GM18526 (cell line): ENCODE data around the gene S100A12.

Source experiments
- POLR2A ChIP-seq: IDR thresholded peaks from 3 replicates; pipeline ENCODE4 v1.6.1; 2011; ENCODE audit not compliant: insufficient read length; ENCODE audit errors: extremely low read depth

Gene S100A12

GRCh38 chr1:153359241-153359640 lies 16.2 kb downstream of the S100A12 start:
- TF ChIP-seq POLR2A, result no peak

DNA sequence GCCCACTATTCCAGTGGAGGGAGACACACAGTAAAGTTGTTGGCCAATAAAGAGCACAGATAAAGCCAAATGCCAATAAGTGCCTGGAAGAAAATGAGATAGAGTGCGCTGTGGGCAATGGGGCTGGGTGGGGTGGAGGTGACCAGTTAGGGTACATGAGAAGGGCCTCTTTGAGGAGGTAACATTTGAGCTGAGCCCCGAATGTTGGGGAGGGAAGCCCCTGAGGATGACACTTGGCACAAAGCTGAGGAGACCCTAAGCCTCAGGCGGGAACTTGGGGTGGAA lies 16.8 kb downstream of the S100A12 start:
- no peak for TF ChIP-seq POLR2A

DNA sequence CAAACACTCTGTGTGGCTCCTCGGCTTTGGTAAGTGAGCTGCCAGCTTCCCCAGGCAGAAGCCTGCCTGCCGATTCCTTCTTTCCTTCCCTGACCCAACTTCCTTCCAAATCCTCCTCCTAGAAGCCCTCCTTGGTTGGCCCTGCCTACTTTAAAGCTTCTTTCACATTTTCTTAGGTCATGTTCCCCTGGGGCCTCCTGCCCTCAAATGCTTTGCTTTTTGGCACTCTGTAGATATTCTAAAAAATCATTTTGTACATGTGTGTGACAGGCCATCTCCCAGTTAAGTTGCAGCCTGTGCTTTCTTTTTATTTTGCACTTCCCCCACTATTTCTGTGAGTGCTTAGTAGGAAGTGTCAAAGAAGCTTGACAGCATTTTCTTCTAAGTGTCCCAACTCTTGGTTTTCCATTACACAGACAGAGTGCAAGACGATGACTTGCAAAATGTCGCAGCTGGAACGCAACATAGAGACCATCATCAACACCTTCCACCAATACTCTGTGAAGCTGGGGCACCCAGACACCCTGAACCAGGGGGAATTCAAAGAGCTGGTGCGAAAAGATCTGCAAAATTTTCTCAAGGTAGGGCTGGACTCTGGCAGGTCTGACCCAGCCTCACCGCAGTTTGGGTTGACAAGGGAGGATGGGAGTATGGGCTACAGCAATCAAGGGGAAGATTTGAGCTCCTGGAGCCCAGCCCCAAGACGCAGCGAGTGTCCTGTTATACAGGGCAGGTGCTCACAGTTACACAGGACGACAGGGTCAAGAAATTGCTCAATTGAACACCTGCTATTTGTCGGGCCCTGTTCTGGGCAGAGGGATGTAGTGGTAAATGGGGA lies 17.3 kb downstream of the S100A12 start, which contains the start of gene S100A9:
Gene S100A9, plus strand, starts transcription at position 2 of the 838 bp plus-strand sequence. Its CDS starts 430 bp downstream, at position 432.
- TF ChIP-seq POLR2A, result no peak

GRCh38 chr1:153357076-153357852 lies 18.2 kb downstream of the S100A12 start:
- TF ChIP-seq POLR2A, result no peak

GRCh38 chr1:153356392-153357075 lies 18.9 kb downstream of the S100A12 start:
- no peak for TF ChIP-seq POLR2A

GRCh38 chr1:153355445-153356071 lies 19.9 kb downstream of the S100A12 start:
- TF ChIP-seq POLR2A, result no peak

GRCh38 chr1:153354515-153355193 lies 20.8 kb downstream of the S100A12 start:
- no peak for TF ChIP-seq POLR2A

- TF ChIP-seq POLR2A, result no peak
These were observed 22.0 kb downstream of the S100A12 start for GRCh38 chr1:153353226-153353947.

DNA sequence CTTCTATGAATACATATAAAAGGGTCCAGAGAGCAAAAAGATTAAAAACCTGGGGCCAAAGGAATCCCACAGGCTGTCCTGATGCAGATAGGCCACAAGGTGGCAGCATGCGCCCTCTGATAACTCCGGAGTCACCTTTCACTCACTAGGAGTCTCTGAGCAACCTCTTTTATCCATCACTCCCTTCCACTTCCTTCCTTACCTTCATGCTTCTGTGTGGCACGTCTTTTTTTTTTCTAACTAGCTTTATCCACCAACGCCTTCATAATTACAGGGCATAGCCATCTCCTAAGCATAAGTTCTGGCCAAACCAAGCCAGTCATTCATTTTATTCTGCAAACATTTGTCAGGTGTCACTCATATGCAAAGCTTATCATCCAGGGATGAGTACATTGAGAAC lies 22.9 kb downstream of the S100A12 start:
- TF ChIP-seq POLR2A, result no peak

- no peak for TF ChIP-seq POLR2A
These were observed 25.0 kb downstream of the S100A12 start for GRCh38 chr1:153350321-153350957.

DNA sequence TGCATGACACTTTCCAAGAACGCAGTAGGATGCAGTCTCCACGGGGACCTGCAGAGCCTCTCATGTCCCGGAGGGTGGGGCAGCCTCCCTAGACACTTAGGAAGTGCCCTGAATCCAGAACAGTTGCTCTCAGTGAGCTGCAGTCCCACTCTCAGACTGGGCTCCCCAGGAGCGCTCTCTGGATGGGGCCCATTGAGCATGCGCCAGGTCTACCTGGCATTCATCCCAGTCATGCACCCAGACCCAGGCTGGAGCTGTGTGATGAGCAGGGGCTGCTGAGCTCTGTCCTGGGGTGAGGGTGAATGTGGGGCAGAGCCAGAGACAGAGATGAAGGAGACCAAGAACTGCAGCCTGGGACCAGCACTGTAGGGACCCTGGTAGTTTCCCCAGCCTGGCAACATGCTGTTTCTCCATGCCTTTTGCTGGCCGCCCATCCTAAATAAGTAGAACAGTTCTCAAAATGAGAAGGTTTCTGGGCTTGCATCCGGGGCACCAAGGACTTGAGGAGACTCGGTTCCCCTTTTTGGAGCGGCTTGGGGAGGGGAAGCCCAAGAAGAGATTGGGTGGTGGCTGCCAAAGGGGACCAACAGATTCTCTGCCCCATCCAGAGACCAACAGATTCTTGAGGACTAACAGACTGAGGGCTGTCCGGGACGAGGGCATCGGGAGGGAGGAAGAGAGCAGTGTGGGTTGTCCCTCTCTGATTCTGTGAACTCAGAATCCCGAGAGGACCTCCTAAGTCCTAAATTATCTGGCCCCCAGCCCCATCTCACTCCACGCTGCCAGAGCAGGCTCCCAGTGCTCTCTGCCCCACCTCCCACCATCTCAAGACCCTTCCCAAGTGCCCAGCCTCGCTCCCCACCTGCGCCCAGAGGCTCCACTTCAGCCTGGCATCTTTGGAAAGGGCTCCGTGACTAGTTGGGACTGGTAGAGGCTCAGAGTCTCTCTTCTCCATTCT lies 25.8 kb downstream of the S100A12 start:
- TF ChIP-seq POLR2A, result no peak

DNA sequence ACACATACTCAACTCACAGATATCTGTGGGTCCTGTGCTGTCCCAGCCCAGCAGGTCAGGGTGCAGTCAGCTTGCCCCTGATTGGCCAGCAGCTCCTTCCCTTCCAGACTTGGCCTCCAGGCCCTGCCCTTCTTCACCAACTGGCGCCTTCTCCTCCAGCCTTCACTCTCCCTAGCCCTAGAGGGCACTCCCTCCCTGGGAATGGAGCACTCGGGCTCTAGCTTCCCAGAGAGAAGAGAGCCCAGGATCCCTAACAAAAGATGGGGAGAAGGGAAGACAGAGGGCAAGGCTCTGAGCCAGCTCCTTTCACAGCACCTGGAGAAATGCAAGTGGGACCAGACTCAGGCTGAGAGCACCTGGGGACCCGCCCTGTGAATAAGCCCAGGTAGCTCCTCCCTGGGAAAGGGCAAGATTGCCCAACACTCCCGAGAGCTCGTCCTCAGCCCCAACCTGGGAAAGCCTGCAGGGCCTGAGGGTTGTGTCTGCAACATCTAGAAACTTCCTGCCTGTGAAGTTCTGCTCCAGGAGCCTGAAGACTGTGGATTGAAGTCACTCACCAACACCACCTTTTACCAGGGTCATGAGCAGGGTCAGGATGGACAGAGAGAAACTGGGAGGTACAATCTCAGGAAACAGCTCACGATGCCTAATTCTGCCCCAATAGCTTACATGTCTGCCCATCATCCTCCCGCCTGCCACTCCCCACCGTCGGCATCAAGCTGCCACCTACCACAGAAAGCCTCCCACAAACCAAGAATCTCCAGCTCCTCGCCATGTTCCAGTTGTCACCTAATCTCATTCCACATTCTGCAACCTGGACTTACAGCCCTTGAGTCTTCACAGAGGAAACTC lies 26.7 kb downstream of the S100A12 start, which contains the start of gene PGLYRP4:
Gene PGLYRP4, minus strand, starts transcription at position 331 of the 852 bp plus-strand sequence. CDS start 909 bp downstream, outside the sequence.
- no peak for TF ChIP-seq POLR2A
